H9 (cell line): Measurements from ENCODE around the gene BCKDHA. TPM values are rescaled to one million over a fixed set of nuclear protein-coding genes. Genes with fewer than 3 reads are reported as not detected.

Experiments
- DNase-seq: peaks from one replicate; pipeline ENCODE4 v3.0.0-alpha.2; 2017
- H2AFZ ChIP-seq: one replicate; pipeline ENCODE4 v1.6.1; 2013; ENCODE audit warnings: mild to moderate bottlenecking, low read length, control low read depth, moderate library complexity
- H2AK5ac ChIP-seq: 2 replicates; pipeline ENCODE4 v1.6.1; 2013; ENCODE audit warnings: low read length, control low read depth, mixed read lengths; ENCODE audit not compliant: insufficient read length
- H2BK120ac ChIP-seq: one replicate; pipeline ENCODE4 v1.6.1; 2013; ENCODE audit warnings: low read depth, mild to moderate bottlenecking, low read length, control low read depth, inconsistent platforms; ENCODE audit not compliant: poor library complexity, severe bottlenecking
- H2BK12ac ChIP-seq: 2 replicates; pipeline ENCODE4 v1.6.1; 2013; ENCODE audit warnings: low read length, control low read depth, mixed read lengths, low read depth; ENCODE audit not compliant: insufficient read length
- H2BK15ac ChIP-seq: 2 replicates; pipeline ENCODE4 v1.6.1; 2013; ENCODE audit warnings: low read depth, low read length, control low read depth
- H2BK20ac ChIP-seq: one replicate; pipeline ENCODE4 v1.6.1; 2013; ENCODE audit warnings: low read depth, mild to moderate bottlenecking, low read length, control low read depth, inconsistent platforms; ENCODE audit not compliant: poor library complexity, severe bottlenecking
- H2BK5ac ChIP-seq: 2 replicates; pipeline ENCODE4 v1.6.1; 2013; ENCODE audit warnings: low read length, control low read depth, mixed read lengths; ENCODE audit not compliant: insufficient read length
- H3K14ac ChIP-seq: 2 replicates; pipeline ENCODE4 v1.6.1; 2013; ENCODE audit warnings: low read length, control low read depth; ENCODE audit not compliant: insufficient read depth
- H3K18ac ChIP-seq: 2 replicates; pipeline ENCODE4 v1.6.1; 2013; ENCODE audit warnings: low read depth, mild to moderate bottlenecking, mixed read lengths, low read length, control low read depth; ENCODE audit not compliant: insufficient read length
- H3K23ac ChIP-seq: 2 replicates; pipeline ENCODE4 v1.6.1; 2013; ENCODE audit warnings: low read length, control low read depth, mixed read lengths, low read depth; ENCODE audit not compliant: insufficient read length
- H3K23me2 ChIP-seq: 2 replicates; pipeline ENCODE4 v1.6.1; 2013; ENCODE audit warnings: low read depth, mild to moderate bottlenecking, mixed read lengths, low read length, control low read depth; ENCODE audit not compliant: insufficient read length, poor library complexity, severe bottlenecking
- H3K27ac ChIP-seq: 2 replicates; pipeline ENCODE4 v1.5.1; 2013; ENCODE audit warnings: low read length, control low read depth, mixed read lengths, low read depth; ENCODE audit not compliant: insufficient read length
- H3K27me3 ChIP-seq: 2 replicates; pipeline ENCODE4 v1.6.1; 2013; ENCODE audit warnings: low read length, control low read depth, inconsistent platforms; ENCODE audit not compliant: insufficient read depth
- H3K4ac ChIP-seq: 2 replicates; pipeline ENCODE4 v1.6.1; 2013; ENCODE audit warnings: low read depth, mild to moderate bottlenecking, control low read depth, inconsistent platforms, low read length, moderate library complexity
- H3K4me1 ChIP-seq: 2 replicates; pipeline ENCODE4 v1.6.1; 2013; ENCODE audit warnings: low read length, control low read depth, inconsistent platforms; ENCODE audit not compliant: insufficient read depth
- H3K4me2 ChIP-seq: 2 replicates; pipeline ENCODE4 v1.6.1; 2013; ENCODE audit warnings: low read length, control low read depth, mixed read lengths; ENCODE audit not compliant: insufficient read length, insufficient read depth
- H3K56ac ChIP-seq: 2 replicates; pipeline ENCODE4 v1.6.1; 2013; ENCODE audit warnings: low read depth, mild to moderate bottlenecking, mixed read lengths, low read length, control low read depth; ENCODE audit not compliant: insufficient read length
- H3K79me1 ChIP-seq: 2 replicates; pipeline ENCODE4 v1.6.1; 2013; ENCODE audit warnings: low read depth, mild to moderate bottlenecking, moderate library complexity, low read length, control low read depth, inconsistent platforms; ENCODE audit not compliant: insufficient read depth, poor library complexity, severe bottlenecking
- H3K79me2 ChIP-seq: 2 replicates; pipeline ENCODE4 v1.6.1; 2013; ENCODE audit warnings: low read length, control low read depth, inconsistent platforms; ENCODE audit not compliant: insufficient read depth
- H3K9ac ChIP-seq: 2 replicates; pipeline ENCODE4 v1.6.1; 2013; ENCODE audit warnings: low read length, control low read depth, mixed read lengths; ENCODE audit not compliant: insufficient read length; ENCODE audit errors: extremely low read depth
- H3K9me3 ChIP-seq: one replicate; pipeline ENCODE4 v1.6.1; 2013; ENCODE audit warnings: low read depth, low read length, inconsistent platforms; ENCODE audit not compliant: control insufficient read depth
- H3T11ph ChIP-seq: one replicate; pipeline ENCODE4 v1.6.1; 2013; ENCODE audit warnings: mild to moderate bottlenecking, low read length, control low read depth, inconsistent platforms
- H4K20me1 ChIP-seq: one replicate; pipeline ENCODE4 v1.6.1; 2013; ENCODE audit not compliant: control insufficient read depth, insufficient read length, insufficient read depth
- H4K5ac ChIP-seq: 2 replicates; pipeline ENCODE4 v1.6.1; 2013; ENCODE audit warnings: low read depth, mild to moderate bottlenecking, mixed read lengths, low read length, control low read depth; ENCODE audit not compliant: insufficient read length
- H4K8ac ChIP-seq: replicated peaks from 2 replicates; pipeline ENCODE4 v1.6.1; 2013; ENCODE audit warnings: low read length, control low read depth, mixed read lengths, low read depth; ENCODE audit not compliant: insufficient read length
- H4K91ac ChIP-seq: 2 replicates; pipeline ENCODE4 v1.6.1; 2013; ENCODE audit warnings: low read depth, mild to moderate bottlenecking, moderate library complexity, mixed read lengths, low read length, control low read depth; ENCODE audit not compliant: insufficient read length
- H3K27ac Mint-ChIP-seq, 3 experiments: 2 replicates in 2 of 3; 3 replicates in 1 of 3; pipeline ENCODE4 v1.8.0; 2020 to 2021; ENCODE audit warnings: mixed read lengths in 3 of 3, mild to moderate bottlenecking in 1 of 3, moderate library complexity in 1 of 3
- H3K27me3 Mint-ChIP-seq: 2 replicates; pipeline ENCODE4 v1.8.0; 2021; ENCODE audit warnings: low read depth, mild to moderate bottlenecking, moderate library complexity, mixed read lengths
- H3K36me3 Mint-ChIP-seq, 3 experiments: 2 replicates in 2 of 3; 3 replicates in 1 of 3; pipeline ENCODE4 v1.8.0; 2020 to 2021; ENCODE audit warnings: low read depth in 3 of 3, mixed read lengths in 3 of 3; ENCODE audit not compliant: insufficient read depth in 1 of 3
- H3K4me1 Mint-ChIP-seq, 2 experiments: 2 replicates each; pipeline ENCODE4 v1.8.0; 2020; ENCODE audit warnings: mixed read lengths in 2 of 2
- H3K4me3 Mint-ChIP-seq, 2 experiments: 2 replicates in 1 of 2; 3 replicates in 1 of 2; pipeline ENCODE4 v1.8.0; 2020 to 2021; ENCODE audit warnings: mild to moderate bottlenecking in 2 of 2, mixed read lengths in 2 of 2, moderate library complexity in 1 of 2
- H3K9me3 Mint-ChIP-seq, 2 experiments: 2 replicates in 1 of 2; 3 replicates in 1 of 2; pipeline ENCODE4 v1.8.0; 2020; ENCODE audit warnings: mild to moderate bottlenecking in 2 of 2, mixed read lengths in 2 of 2, moderate library complexity in 1 of 2
- WGBS: extraction: QIAGEN DNeasy Blood & Tissue Kit; methylation state at CpG from one replicate; pipeline ENCODE4 v1.1.7; 2013; ENCODE audit warnings: missing lambda C conversion rate, low lambda C conversion rate, mixed read lengths; ENCODE audit not compliant: insufficient read length; ENCODE audit errors: extremely low coverage; 5-methylcytosine and 5-hydroxymethylcytosine counted together
- total RNA-seq: library from RNA; stranded (reverse); gene quantifications from 2 replicates; pipeline ENCODE4 v1.2.1, GENCODE V29; 2021
- TF ChIP-seq, protein P1 (sequence below): fragments of 200-600 bp; sonication (generic); conservative IDR thresholded peaks from 3 replicates; pipeline ENCODE4 v1.8.0; 2021; ENCODE audit warnings: antibody characterized with exemption, mild to moderate bottlenecking

Gene BCKDHA
- total RNA-seq, 1 experiment from 2014 or later, result 21.1 TPM

DNA sequence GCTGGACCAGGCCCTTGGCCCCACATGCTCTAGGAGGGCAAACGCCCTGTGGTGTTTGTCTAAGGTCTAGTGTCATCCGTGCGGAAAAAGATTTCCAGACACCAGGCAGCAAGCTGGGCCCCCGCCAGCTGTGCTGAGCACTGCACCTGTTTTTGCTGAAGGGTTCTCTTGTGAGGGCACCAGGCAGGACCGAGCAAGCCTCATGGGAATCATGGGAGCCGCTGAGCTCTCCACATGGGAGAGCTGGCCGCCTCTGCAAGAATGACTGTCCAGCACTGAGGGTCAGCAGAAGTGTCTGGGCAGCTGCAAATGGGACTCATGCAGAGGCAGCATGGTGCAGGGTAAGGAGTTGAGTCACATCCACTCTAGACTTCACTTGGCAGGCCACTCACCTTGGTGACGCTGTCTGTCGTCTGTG lies 17.5 kb downstream of the BCKDHA start:
- H3T11ph ChIP-seq, result no peak overlapping the region
- TF ChIP-seq, protein P1, sequence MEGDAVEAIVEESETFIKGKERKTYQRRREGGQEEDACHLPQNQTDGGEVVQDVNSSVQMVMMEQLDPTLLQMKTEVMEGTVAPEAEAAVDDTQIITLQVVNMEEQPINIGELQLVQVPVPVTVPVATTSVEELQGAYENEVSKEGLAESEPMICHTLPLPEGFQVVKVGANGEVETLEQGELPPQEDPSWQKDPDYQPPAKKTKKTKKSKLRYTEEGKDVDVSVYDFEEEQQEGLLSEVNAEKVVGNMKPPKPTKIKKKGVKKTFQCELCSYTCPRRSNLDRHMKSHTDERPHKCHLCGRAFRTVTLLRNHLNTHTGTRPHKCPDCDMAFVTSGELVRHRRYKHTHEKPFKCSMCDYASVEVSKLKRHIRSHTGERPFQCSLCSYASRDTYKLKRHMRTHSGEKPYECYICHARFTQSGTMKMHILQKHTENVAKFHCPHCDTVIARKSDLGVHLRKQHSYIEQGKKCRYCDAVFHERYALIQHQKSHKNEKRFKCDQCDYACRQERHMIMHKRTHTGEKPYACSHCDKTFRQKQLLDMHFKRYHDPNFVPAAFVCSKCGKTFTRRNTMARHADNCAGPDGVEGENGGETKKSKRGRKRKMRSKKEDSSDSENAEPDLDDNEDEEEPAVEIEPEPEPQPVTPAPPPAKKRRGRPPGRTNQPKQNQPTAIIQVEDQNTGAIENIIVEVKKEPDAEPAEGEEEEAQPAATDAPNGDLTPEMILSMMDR, result no peak
- no peak overlapping the region for H3K14ac ChIP-seq
- H2BK20ac ChIP-seq, result no peak overlapping the region
- Mint-ChIP-seq H3K36me3 (peaks cover 8 to 39% (median 35%) of the 10 kb centered on the region in 3 experiments), H3K27me3 (no peaks in the 10 kb centered on the region; the same call in 1 of the 2 replicates), H3K4me3 (no peak overlapping the region), H3K27ac (no peak overlapping the region), H3K4me1 (no peaks in the 10 kb centered on the region), H3K9me3 (no peaks in the 10 kb centered on the region)
- H2AK5ac ChIP-seq, result no peak overlapping the region
- H3K4me1 ChIP-seq, result no peaks in the 10 kb centered on the region
- H3K79me1 ChIP-seq, result no peaks in the 10 kb centered on the region
- H4K91ac ChIP-seq, result no peak overlapping the region
- H3K23ac ChIP-seq, result no peak overlapping the region
- no peak overlapping the region for H2BK12ac ChIP-seq
- no peak overlapping the region for H2BK120ac ChIP-seq
- no peak overlapping the region for H2BK15ac ChIP-seq
- H4K5ac ChIP-seq, result no peak overlapping the region
- DNase-seq, result no peak
- no peaks in the 10 kb centered on the region for H3K27me3 ChIP-seq
- H2BK5ac ChIP-seq, result no peak overlapping the region
- peaks cover 4% of the 10 kb centered on the region for H3K23me2 ChIP-seq
- no peak overlapping the region for H3K4me2 ChIP-seq
- no peak overlapping the region for H3K18ac ChIP-seq
- H2AFZ ChIP-seq, result no peak overlapping the region
- H3K9ac ChIP-seq, result no peak overlapping the region
- no peak overlapping the region for H3K27ac ChIP-seq
- no CpG with 5 or more reads among the region's 9 CpGs for WGBS
- no peak overlapping the region for H3K4ac ChIP-seq
- no peak overlapping the region for H3K56ac ChIP-seq
- H4K8ac ChIP-seq, result no peak overlapping the region
- no peaks in the 10 kb centered on the region for H3K9me3 ChIP-seq
- no peaks in the 10 kb centered on the region for H4K20me1 ChIP-seq
- H3K79me2 ChIP-seq, result no peaks in the 10 kb centered on the region
